ENCODE data around the gene ANKFN1. TPM values are rescaled to one million over a fixed set of nuclear protein-coding genes. Genes with fewer than 3 reads are reported as not detected.
A peak's percentile ranks its signal among the peaks of the same experiment; 100 is the strongest.

The ANKFN1 gene
- total RNA-seq: under 1 TPM in 1 of 2 donors, not detected in 1; 0.21 TPM
- long read RNA-seq: 0 reads

- ATAC-seq (no peak), DNase-seq (no peak)
- intact Hi-C loops (cut with DNase I): no loop called here
These were observed at the start of gene ANKFN1 for GRCh38 chr17:56152874-56153602. Gene ANKFN1, plus strand, starts transcription at chr17:56153475. Its CDS starts 59,193 bp downstream, at chr17:56212668.

GRCh38 chr17:56108811-56109284 lies 44.4 kb upstream of the ANKFN1 start:
- intact Hi-C loops (cut with DNase I): no loop called here
- no peak for ATAC-seq

GRCh38 chr17:56109836-56110235 lies 43.4 kb upstream of the ANKFN1 start:
- DNase-seq (no peak), ATAC-seq (no peak)
- intact Hi-C loops (cut with DNase I): no loop called here

More at GRCh38 chr17:56108811-56109284, 44.4 kb upstream of the ANKFN1 start:
- DNase-seq: no peak

GRCh38 chr17:56110463-56111135 lies 42.7 kb upstream of the ANKFN1 start:
- intact Hi-C loops (cut with DNase I): no loop called here
- ATAC-seq (no peak), DNase-seq (no peak)

- ATAC-seq: no peak
- DNase-seq: no peak
- intact Hi-C loops (cut with DNase I): no loop called here
These were observed 41.4 kb upstream of the ANKFN1 start for GRCh38 chr17:56111706-56112485.

- intact Hi-C loops (cut with DNase I): no loop called here
- DNase-seq: no peak
- no peak for ATAC-seq
These were observed 39.8 kb upstream of the ANKFN1 start for GRCh38 chr17:56113486-56113885.

- intact Hi-C loops (cut with DNase I): no loop called here
- no peak for DNase-seq
- no peak for ATAC-seq
These were observed 38.8 kb upstream of the ANKFN1 start for GRCh38 chr17:56114469-56114868.

- ATAC-seq (no peak), DNase-seq (no peak)
- intact Hi-C loops (cut with DNase I): no loop called here
These were observed 34.1 kb upstream of the ANKFN1 start for GRCh38 chr17:56119191-56119590.

GRCh38 chr17:56119936-56120335 lies 33.3 kb upstream of the ANKFN1 start:
- no peak for ATAC-seq

GRCh38 chr17:56121191-56122051 lies 31.9 kb upstream of the ANKFN1 start:
- no peak for ATAC-seq
- intact Hi-C loops (cut with DNase I): no loop called here
- DNase-seq: no peak

More at GRCh38 chr17:56119936-56120335, 33.3 kb upstream of the ANKFN1 start:
- intact Hi-C loops (cut with DNase I): no loop called here
- no peak for DNase-seq

- DNase-seq: no peak
- no peak for ATAC-seq
- intact Hi-C loops (cut with DNase I): no loop called here
These were observed 27.1 kb upstream of the ANKFN1 start for GRCh38 chr17:56125830-56126819.

- intact Hi-C loops (cut with DNase I): no loop called here
- no peak for ATAC-seq
- DNase-seq: no peak
These were observed 23.2 kb upstream of the ANKFN1 start for GRCh38 chr17:56130026-56130425.

GRCh38 chr17:56130631-56131030 lies 22.6 kb upstream of the ANKFN1 start:
- no peak for DNase-seq
- intact Hi-C loops (cut with DNase I): no loop called here
- ATAC-seq: no peak

- DNase-seq (no peak), ATAC-seq (no peak)
- intact Hi-C loops (cut with DNase I): no loop called here
These were observed 21.8 kb upstream of the ANKFN1 start for GRCh38 chr17:56131431-56131830.

- intact Hi-C loops (cut with DNase I): no loop called here
- ATAC-seq (no peak), DNase-seq (no peak)
These were observed 17.0 kb upstream of the ANKFN1 start for GRCh38 chr17:56136301-56136700.

GRCh38 chr17:56141046-56141839 lies 12.0 kb upstream of the ANKFN1 start:
- intact Hi-C loops (cut with DNase I): no loop called here
- no peak for ATAC-seq
- no peak for DNase-seq

GRCh38 chr17:56142325-56142724 lies 10.9 kb upstream of the ANKFN1 start:
- intact Hi-C loops (cut with DNase I): no loop called here
- DNase-seq (no peak), ATAC-seq (peak in 1 of 2 donors; percentile 82)
